IMR-90 (cell line): Measurements from ENCODE around the gene PYDC1. TPM values are rescaled to one million over a fixed set of nuclear protein-coding genes. Genes with fewer than 3 reads are reported as not detected.

Experiments used
- ATAC-seq: fragments of 200-7000 bp; cut with Tn5 transposase; 2 replicates; pipeline ENCODE4 v1.9.1; 2020; ENCODE audit warnings: low read depth, mild to moderate bottlenecking, moderate library complexity
- BruUV-seq: library from RNA; stranded (reverse); fragments of 400-500 nt; replicated peaks from 2 replicates; lab custom pipeline; 2021; lab: Mats Ljungman, UMichigan
- CTCF ChIA-PET: fragments of 300-600 bp; formaldehyde crosslinking; extraction: SDS; loops from one replicate; lab custom pipeline; 2021; ENCODE audit warnings: antibody characterized with exemption; lab: Yijun Ruan, JAX
- POLR2A ChIA-PET: fragments of 300-600 bp; sonication (Branson Sonifier 250); formaldehyde crosslinking; loops from one replicate; lab custom pipeline; 2022; ENCODE audit warnings: antibody characterized with exemption; ENCODE audit not compliant: unreplicated experiment; lab: Charles Lee
- DNase-seq: peaks from one replicate; pipeline ENCODE4 v3.0.0; 2013
- H2AFZ ChIP-seq: replicated peaks from 2 replicates; pipeline ENCODE3; 2013; ENCODE audit warnings: low read length, mild to moderate bottlenecking; ENCODE audit not compliant: poor library complexity
- H2AK5ac ChIP-seq: 2 replicates; pipeline ENCODE4 v1.6.1; 2013; ENCODE audit warnings: low read depth, low read length, inconsistent platforms
- H2AK9ac ChIP-seq: replicated peaks from 2 replicates; pipeline ENCODE3; 2013; ENCODE audit warnings: mild to moderate bottlenecking, low read depth, low read length, moderate library complexity; ENCODE audit not compliant: poor library complexity
- H2BK120ac ChIP-seq: 2 replicates; pipeline ENCODE4 v1.6.1; 2013; ENCODE audit warnings: low read depth, low read length, inconsistent platforms
- H2BK15ac ChIP-seq: 3 replicates; pipeline ENCODE4 v1.6.1; 2013; ENCODE audit warnings: low read depth, low read length, inconsistent platforms
- H2BK20ac ChIP-seq: 2 replicates; pipeline ENCODE4 v1.6.1; 2013; ENCODE audit warnings: low read depth, mild to moderate bottlenecking, inconsistent platforms, low read length, moderate library complexity
- H2BK5ac ChIP-seq: 2 replicates; pipeline ENCODE4 v1.6.1; 2013; ENCODE audit warnings: mild to moderate bottlenecking, low read depth, low read length, inconsistent platforms; ENCODE audit not compliant: poor library complexity, severe bottlenecking
- H3K14ac ChIP-seq: replicated peaks from 2 replicates; pipeline ENCODE4 v1.6.1; 2013; ENCODE audit warnings: low read depth, low read length, inconsistent platforms
- H3K18ac ChIP-seq: 2 replicates; pipeline ENCODE4 v1.6.1; 2013; ENCODE audit warnings: low read depth, low read length, control low read depth
- H3K23ac ChIP-seq: 2 replicates; pipeline ENCODE4 v1.6.1; 2013; ENCODE audit warnings: low read depth, low read length, inconsistent platforms
- H3K27ac ChIP-seq: 2 replicates; pipeline ENCODE4 v1.5.1; 2013; ENCODE audit warnings: mild to moderate bottlenecking, control low read depth, low read length; ENCODE audit not compliant: insufficient read depth
- H3K27me3 ChIP-seq: 2 replicates; pipeline ENCODE4 v1.6.1; 2013; ENCODE audit warnings: low read length; ENCODE audit not compliant: control insufficient read depth, insufficient read depth
- H3K36me3 ChIP-seq: 2 replicates; pipeline ENCODE4 v1.6.1; 2013; ENCODE audit warnings: low read length, mixed read lengths; ENCODE audit not compliant: control insufficient read depth, insufficient read depth
- H3K4ac ChIP-seq: 2 replicates; pipeline ENCODE4 v1.6.1; 2013; ENCODE audit warnings: low read depth, low read length, inconsistent platforms
- H3K4me1 ChIP-seq: 2 replicates; pipeline ENCODE4 v1.6.1; 2013; ENCODE audit warnings: low read length, mixed read lengths; ENCODE audit not compliant: control insufficient read depth, insufficient read depth
- H3K4me2 ChIP-seq: 2 replicates; pipeline ENCODE4 v1.6.1; 2013; ENCODE audit warnings: low read depth, mild to moderate bottlenecking, control low read depth, low read length, moderate library complexity
- H3K4me3 ChIP-seq: 2 replicates; pipeline ENCODE4 v1.5.1; 2013; ENCODE audit warnings: low read depth, mild to moderate bottlenecking, control low read depth, low read length, moderate library complexity; ENCODE audit not compliant: insufficient read depth
- H3K56ac ChIP-seq: 2 replicates; pipeline ENCODE4 v1.6.1; 2013; ENCODE audit warnings: low read length, inconsistent platforms; ENCODE audit not compliant: insufficient read depth; ENCODE audit errors: extremely low read depth
- H3K79me1 ChIP-seq, 2 experiments: 2 replicates each; pipeline ENCODE4 v1.6.1; 2013; ENCODE audit warnings: low read length in 2 of 2, inconsistent platforms in 1 of 2, low read depth in 1 of 2
- H3K9ac ChIP-seq: 2 replicates; pipeline ENCODE4 v1.6.1; 2013; ENCODE audit warnings: low read depth, low read length, control low read depth
- H3K9me1 ChIP-seq: 2 replicates; pipeline ENCODE4 v1.6.1; 2013; ENCODE audit warnings: low read length, inconsistent platforms; ENCODE audit not compliant: insufficient read depth
- H3K9me3 ChIP-seq: 2 replicates; pipeline ENCODE4 v1.6.1; 2013; ENCODE audit warnings: low read length; ENCODE audit not compliant: control insufficient read depth, insufficient read depth
- H4K20me1 ChIP-seq: 2 replicates; pipeline ENCODE4 v1.6.1; 2013; ENCODE audit warnings: low read length, inconsistent platforms; ENCODE audit not compliant: insufficient read depth
- H4K5ac ChIP-seq: 2 replicates; pipeline ENCODE4 v1.6.1; 2013; ENCODE audit warnings: mild to moderate bottlenecking, low read depth, low read length, control low read depth
- H4K8ac ChIP-seq, 2 experiments: 2 replicates each; pipeline ENCODE4 v1.6.1; 2013; ENCODE audit warnings: low read depth in 2 of 2, low read length in 2 of 2, control low read depth in 1 of 2, inconsistent platforms in 1 of 2
- H4K91ac ChIP-seq: 2 replicates; pipeline ENCODE4 v1.6.1; 2013; ENCODE audit warnings: low read depth, low read length, inconsistent platforms; ENCODE audit not compliant: insufficient read depth
- BHLHE40 ChIP-seq: fragments of 150-350 bp; IDR thresholded peaks from 2 replicates; pipeline ENCODE4 v1.6.1; 2016; ENCODE audit warnings: mild to moderate bottlenecking, low read depth, low read length
- CEBPB ChIP-seq: IDR thresholded peaks from 2 replicates; pipeline ENCODE4 v1.6.1; 2012; ENCODE audit warnings: low read depth, low read length, improper control_type of control experiment
- CHD1 ChIP-seq: IDR thresholded peaks from 2 replicates; pipeline ENCODE4 v1.6.1; 2012; ENCODE audit warnings: low read depth, low read length, improper control_type of control experiment
- ELK1 ChIP-seq: fragments of 150-350 bp; IDR thresholded peaks from 2 replicates; pipeline ENCODE4 v1.6.1; 2016; ENCODE audit warnings: low read depth, mild to moderate bottlenecking, low read length, moderate library complexity, borderline replicate concordance
- FOS ChIP-seq: fragments of 150-350 bp; IDR thresholded peaks from 2 replicates; pipeline ENCODE4 v1.6.1; 2016; ENCODE audit warnings: low read depth, low read length
- MAFK ChIP-seq: IDR thresholded peaks from 2 replicates; pipeline ENCODE4 v1.6.1; 2012; ENCODE audit warnings: low read depth, low read length, improper control_type of control experiment
- MAZ ChIP-seq: IDR thresholded peaks from 2 replicates; pipeline ENCODE4 v1.6.1; 2012; ENCODE audit warnings: low read depth, mild to moderate bottlenecking, low read length, improper control_type of control experiment, moderate library complexity, borderline replicate concordance
- MXI1 ChIP-seq: IDR thresholded peaks from 2 replicates; pipeline ENCODE4 v1.6.1; 2012; ENCODE audit warnings: low read depth, mild to moderate bottlenecking, low read length, moderate library complexity, borderline replicate concordance
- NFE2L2 ChIP-seq: fragments of 150-350 bp; IDR thresholded peaks from 2 replicates; pipeline ENCODE4 v1.6.1; 2016; ENCODE audit warnings: low read depth, mild to moderate bottlenecking, low read length
- POLR2A ChIP-seq: IDR thresholded peaks from 2 replicates; pipeline ENCODE4 v1.6.1; 2012; ENCODE audit warnings: mild to moderate bottlenecking, low read depth, low read length
- RAD21 ChIP-seq: IDR thresholded peaks from 2 replicates; pipeline ENCODE4 v1.6.1; 2012; ENCODE audit warnings: low read length, improper control_type of control experiment
- RCOR1 ChIP-seq: IDR thresholded peaks from 2 replicates; pipeline ENCODE4 v1.6.1; 2012; ENCODE audit warnings: mild to moderate bottlenecking, low read length, improper control_type of control experiment; ENCODE audit not compliant: insufficient replicate concordance
- RFX5 ChIP-seq: IDR thresholded peaks from 2 replicates; pipeline ENCODE4 v1.8.0; 2012; ENCODE audit warnings: low read depth, mild to moderate bottlenecking, low read length, moderate library complexity
- SMC3 ChIP-seq: fragments of 150-350 bp; IDR thresholded peaks from 2 replicates; pipeline ENCODE4 v1.6.1; 2016; ENCODE audit warnings: low read depth, mild to moderate bottlenecking, antibody characterized with exemption, low read length, moderate library complexity
- WGBS, 2 experiments: methylation state at CpG; one replicate each; pipeline versions ENCODE4 v1.1.5 to v1.1.7; 2013; ENCODE audit warnings: missing lambda C conversion rate in 2 of 2; ENCODE audit not compliant: insufficient read length in 1 of 2; ENCODE audit errors: extremely low coverage in 2 of 2; 5-methylcytosine and 5-hydroxymethylcytosine counted together
- dilution Hi-C: fragments of 300-500 bp; cut with HindIII; formaldehyde crosslinking; loops from one replicate; pipeline ENCODE4 v1.14.3; 2018; ENCODE audit warnings: low sequenced_read_pairs; ENCODE audit not compliant: unreplicated experiment
- in situ Hi-C: fragments of 300-500 bp; cut with MboI; formaldehyde crosslinking; loops from 3 replicates; pipeline ENCODE4 v1.14.3; 2019; ENCODE audit warnings: low sequenced_read_pairs, inconsistent platforms, mixed read lengths
- intact Hi-C: fragments of 100-400 bp; cut with micrococcal nuclease; formaldehyde crosslinking; loops from 2 replicates; pipeline ENCODE4 v1.10.0; 2022
- polyA plus RNA-seq, 3 experiments: library from polyadenylated mRNA; depleted of rRNA; stranded (reverse); fragments of >200 nt; gene quantifications; 2 replicates each; pipeline ENCODE4 v1.2.3, GENCODE V29; 2012; ENCODE audit warnings: low replicate concordance in 1 of 3
- total RNA-seq: library from RNA; depleted of rRNA; stranded (reverse); fragments of >200 nt; gene quantifications from 2 replicates; pipeline ENCODE4 v1.2.3, GENCODE V29; 2012
- TF ChIP-seq, protein P1 (sequence below): fragments of 150-350 bp; IDR thresholded peaks from 2 replicates; pipeline ENCODE4 v1.6.1; 2017; ENCODE audit warnings: mild to moderate bottlenecking, antibody characterized with exemption, low read length, low read depth
- TF ChIP-seq, protein P2 (sequence below): conservative IDR thresholded peaks from 2 replicates; pipeline ENCODE4 v1.5.1; 2012; ENCODE audit warnings: mild to moderate bottlenecking, low read depth, low read length, improper control_type of control experiment

PYDC1 gene
- total and polyA plus RNA-seq, 2 of the 4 experiments (the other 2 are of a cell fraction): not detected

DNA sequence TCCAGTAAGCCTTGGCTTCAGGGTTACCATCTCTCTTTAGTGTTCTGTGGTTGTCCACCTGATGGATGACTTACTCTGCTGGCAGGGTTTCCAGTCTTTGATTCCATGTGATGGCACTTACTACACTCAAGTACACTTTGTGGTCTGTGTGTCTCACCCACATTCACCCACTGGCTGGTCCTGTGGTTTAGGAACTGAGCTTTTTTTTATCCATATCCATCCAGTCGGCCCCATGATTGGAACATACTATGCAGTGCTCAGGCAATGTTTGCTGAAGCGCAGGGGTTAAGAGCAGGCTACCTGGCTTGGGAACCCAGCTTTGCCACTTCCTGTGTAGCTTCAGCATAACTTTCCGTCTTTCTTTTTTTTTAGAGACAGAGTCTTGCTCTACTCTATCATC, 39.8 kb downstream of the PYDC1 start:
- no peak for ATAC-seq
- BruUV-seq: no TSS peak
- CTCF ChIA-PET: interaction anchor here (0.9 kb wide), 1 partner anchor 11 kb away, joined by 3 read pairs; no protein-coding TSS in a partner anchor

More for the DNA sequence above, 39.8 kb downstream of the PYDC1 start:
- Histone ChIP-seq H3K4ac (no peak overlapping the region), H3K27me3 (no peaks in the 10 kb centered on the region), H4K91ac (no peak overlapping the region), H4K5ac (no peak overlapping the region), H3K23ac (no peak overlapping the region), H3K36me3 (peaks cover 5% of the 10 kb centered on the region; the same call in 1 of the 2 replicates), H3K56ac (no peak overlapping the region), H2AFZ (no peak overlapping the region), H3K14ac (no peak overlapping the region), H2BK20ac (no peak overlapping the region), H2BK5ac (no peak overlapping the region), H4K8ac (no peak overlapping the region), H3K18ac (no peak overlapping the region), H2AK9ac (no peak overlapping the region), H2BK15ac (no peak overlapping the region), H3K9ac (no peak overlapping the region), H3K4me3 (no peak overlapping the region), H3K4me2 (no peak overlapping the region), H3K27ac (no peak overlapping the region), H3K4me1 (0 out of 2 replicates have a peak, but pooled peaks cover 1% of the 10 kb centered on the region), H3K79me1 (peaks cover 0 to 18% of the 10 kb centered on the region in 2 experiments; a peak in 2 of 4 replicates), H4K20me1 (peaks cover 25% of the 10 kb centered on the region), H3K9me1 (peaks cover 5% of the 10 kb centered on the region; the same call in 1 of the 2 replicates), H3K9me3 (no peaks in the 10 kb centered on the region), H2AK5ac (no peak overlapping the region), H2BK120ac (no peak overlapping the region)
- in situ Hi-C loops (no loop called here), dilution Hi-C loops (no loop called here), intact Hi-C loops (no loop called here)
- TF ChIP-seq RCOR1 (no peak), MAFK (no peak), FOS (no peak), RFX5 (no peak), SMC3 (no peak), NFE2L2 (no peak), RAD21 (no peak), BHLHE40 (no peak), ELK1 (no peak), CEBPB (no peak), MXI1 (no peak), CHD1 (no peak), MAZ (no peak), POLR2A (no peak)
- TF ChIP-seq, protein P1, sequence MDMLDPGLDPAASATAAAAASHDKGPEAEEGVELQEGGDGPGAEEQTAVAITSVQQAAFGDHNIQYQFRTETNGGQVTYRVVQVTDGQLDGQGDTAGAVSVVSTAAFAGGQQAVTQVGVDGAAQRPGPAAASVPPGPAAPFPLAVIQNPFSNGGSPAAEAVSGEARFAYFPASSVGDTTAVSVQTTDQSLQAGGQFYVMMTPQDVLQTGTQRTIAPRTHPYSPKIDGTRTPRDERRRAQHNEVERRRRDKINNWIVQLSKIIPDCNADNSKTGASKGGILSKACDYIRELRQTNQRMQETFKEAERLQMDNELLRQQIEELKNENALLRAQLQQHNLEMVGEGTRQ: no peak
- TF ChIP-seq, protein P2, sequence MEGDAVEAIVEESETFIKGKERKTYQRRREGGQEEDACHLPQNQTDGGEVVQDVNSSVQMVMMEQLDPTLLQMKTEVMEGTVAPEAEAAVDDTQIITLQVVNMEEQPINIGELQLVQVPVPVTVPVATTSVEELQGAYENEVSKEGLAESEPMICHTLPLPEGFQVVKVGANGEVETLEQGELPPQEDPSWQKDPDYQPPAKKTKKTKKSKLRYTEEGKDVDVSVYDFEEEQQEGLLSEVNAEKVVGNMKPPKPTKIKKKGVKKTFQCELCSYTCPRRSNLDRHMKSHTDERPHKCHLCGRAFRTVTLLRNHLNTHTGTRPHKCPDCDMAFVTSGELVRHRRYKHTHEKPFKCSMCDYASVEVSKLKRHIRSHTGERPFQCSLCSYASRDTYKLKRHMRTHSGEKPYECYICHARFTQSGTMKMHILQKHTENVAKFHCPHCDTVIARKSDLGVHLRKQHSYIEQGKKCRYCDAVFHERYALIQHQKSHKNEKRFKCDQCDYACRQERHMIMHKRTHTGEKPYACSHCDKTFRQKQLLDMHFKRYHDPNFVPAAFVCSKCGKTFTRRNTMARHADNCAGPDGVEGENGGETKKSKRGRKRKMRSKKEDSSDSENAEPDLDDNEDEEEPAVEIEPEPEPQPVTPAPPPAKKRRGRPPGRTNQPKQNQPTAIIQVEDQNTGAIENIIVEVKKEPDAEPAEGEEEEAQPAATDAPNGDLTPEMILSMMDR: no peak
- DNase-seq: peak; percentile 59
- 75% methylated on average over 2 of the region's 3 CpGs; no CpG with 5 or more reads in 1 of the 2 experiments for WGBS, 2 experiments
- POLR2A ChIA-PET: no interaction called here
